D721Med (cell line): Measurements from ENCODE around the gene LAMA5.

Source experiments
- DNase-seq: peaks from one replicate; pipeline ENCODE4 v3.0.0; 2011; ENCODE audit warnings: low spot score; ENCODE audit not compliant: insufficient read length
- FAIRE-seq: peaks from 2 replicates; lab custom pipeline; 2011; peaks lifted over from hg19 to GRCh38; lab: Jason Lieb, UNC
- CTCF ChIP-seq: IDR thresholded peaks from 2 replicates; pipeline ENCODE4 v1.5.1; 2012; ENCODE audit warnings: mild to moderate bottlenecking, control low read depth; ENCODE audit not compliant: insufficient read depth; ENCODE audit errors: missing control alignments

LAMA5 gene

GRCh38 chr20:62309198-62309944, 57.7 kb downstream of the LAMA5 start:
- FAIRE-seq (no peak), DNase-seq (no peak)
- no peak for TF ChIP-seq CTCF

GRCh38 chr20:62308102-62308822, 58.9 kb downstream of the LAMA5 start:
- DNase-seq (no peak), FAIRE-seq (no peak)
- no peak for TF ChIP-seq CTCF

GRCh38 chr20:62307226-62308101, 59.6 kb downstream of the LAMA5 start:
- TF ChIP-seq CTCF = no peak
- no peak for FAIRE-seq
- no peak for DNase-seq

- FAIRE-seq = no peak
- no peak for DNase-seq
- TF ChIP-seq CTCF = no peak
These were observed 60.5 kb downstream of the LAMA5 start for GRCh38 chr20:62306414-62307187.

- FAIRE-seq = no peak
- no peak for TF ChIP-seq CTCF
These were observed 61.2 kb downstream of the LAMA5 start for GRCh38 chr20:62305765-62306413.

GRCh38 chr20:62305149-62305764, 61.9 kb downstream of the LAMA5 start:
- FAIRE-seq (no peak), DNase-seq (no peak)
- no peak for TF ChIP-seq CTCF

More at GRCh38 chr20:62305765-62306413, 61.2 kb downstream of the LAMA5 start:
- DNase-seq = no peak
